ENCODE results near the gene ACVRL1.

ACVRL1 gene

GRCh38 chr12:51944608-51945233, 37.4 kb downstream of the ACVRL1 start:
- DNase-seq = no peak

GRCh38 chr12:51947246-51947996, 40.1 kb downstream of the ACVRL1 start:
- no peak for DNase-seq

GRCh38 chr12:51948066-51948465, 40.8 kb downstream of the ACVRL1 start:
- DNase-seq = no peak

GRCh38 chr12:51949342-51950030, 42.2 kb downstream of the ACVRL1 start:
- no peak for DNase-seq

DNA sequence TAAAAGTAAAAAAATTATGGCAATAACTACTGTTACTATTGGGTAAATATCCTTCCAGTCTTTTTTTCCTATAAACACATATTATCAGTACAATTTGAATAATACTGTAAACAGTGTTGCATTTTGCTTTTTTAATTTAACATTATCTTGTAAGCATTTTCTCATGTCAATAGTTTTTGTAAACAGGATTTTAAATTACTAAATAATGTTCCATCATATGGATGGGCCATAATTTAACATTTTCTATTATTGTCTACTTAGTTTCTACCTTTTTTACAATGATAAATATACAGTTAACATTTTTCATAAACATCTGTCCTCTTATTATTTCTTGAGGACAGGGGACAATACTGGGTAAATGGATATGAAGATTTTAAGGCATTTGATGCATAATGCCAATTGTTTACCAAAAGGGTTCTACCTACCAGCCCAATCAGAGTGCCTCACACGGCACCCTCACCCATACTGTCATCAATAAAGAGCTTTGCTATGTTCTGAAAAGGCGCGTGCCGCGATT, 43.4 kb downstream of the ACVRL1 start:
- no peak for DNase-seq

DNA sequence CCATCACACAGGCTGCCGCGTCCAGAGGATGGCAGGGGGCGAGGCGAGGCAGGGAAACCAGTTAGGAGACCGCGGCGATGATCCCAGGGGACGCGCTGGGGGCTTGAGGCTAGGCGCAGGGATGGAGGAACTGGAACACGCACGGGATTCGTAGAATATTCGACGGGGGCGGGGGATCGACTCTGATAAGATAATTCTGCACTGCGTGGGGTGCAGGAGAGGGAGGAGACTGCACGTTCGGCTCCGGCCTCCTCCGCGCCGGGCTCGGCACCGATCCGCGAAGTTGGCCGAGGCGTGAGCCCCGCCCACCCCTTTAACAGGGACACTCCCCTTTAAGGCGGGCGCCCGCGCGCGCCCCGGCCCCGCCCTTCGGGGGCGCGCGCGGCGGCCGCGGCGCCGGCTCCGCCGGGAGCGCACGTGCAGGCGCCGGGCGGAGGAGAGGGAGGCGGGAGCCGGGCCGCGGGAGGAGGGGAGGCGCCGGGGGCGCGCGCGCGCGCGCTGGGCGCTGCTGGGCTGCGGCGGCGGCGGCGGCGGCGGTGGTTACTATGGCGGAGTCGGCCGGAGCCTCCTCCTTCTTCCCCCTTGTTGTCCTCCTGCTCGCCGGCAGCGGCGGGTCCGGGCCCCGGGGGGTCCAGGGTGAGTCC, 44.0 kb downstream of the ACVRL1 start, which contains the start of gene ACVR1B:
TSS of gene ACVR1B (plus strand) at position 501 of the 644 bp plus-strand sequence. CDS start at position 546, 45 bp downstream.
- DNase-seq = peak; percentile 87

- DNase-seq = no peak
Measured at GRCh38 chr12:51951843-51952722, 44.8 kb downstream of the ACVRL1 start.

- DNase-seq = no peak
Measured at GRCh38 chr12:51953089-51953488, 45.8 kb downstream of the ACVRL1 start.

GRCh38 chr12:51953864-51954263, 46.6 kb downstream of the ACVRL1 start:
- DNase-seq = no peak

GRCh38 chr12:51954561-51955361, 47.5 kb downstream of the ACVRL1 start:
- DNase-seq = no peak

DNA sequence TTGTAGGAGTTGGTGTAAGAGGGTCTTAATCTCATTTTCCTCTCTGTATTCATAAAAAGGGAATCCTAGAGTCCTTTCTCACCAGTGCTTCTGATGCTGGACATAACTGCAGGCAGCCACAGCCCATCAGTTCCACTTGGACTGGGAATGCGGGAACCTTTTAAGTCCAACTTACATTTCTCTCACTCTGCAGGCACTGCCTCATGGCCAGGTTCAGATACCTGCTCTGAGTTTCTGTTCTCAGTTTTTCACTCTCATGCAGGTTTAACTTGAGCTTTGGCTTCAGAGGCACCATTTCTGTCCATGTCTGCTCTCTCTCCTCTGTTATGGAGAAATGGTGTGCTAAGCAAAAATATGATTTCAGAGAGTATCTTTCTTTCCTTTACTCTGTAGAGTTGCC, 48.4 kb downstream of the ACVRL1 start:
- DNase-seq = no peak

GRCh38 chr12:51958542-51958941, 51.2 kb downstream of the ACVRL1 start:
- DNase-seq = no peak

DNA sequence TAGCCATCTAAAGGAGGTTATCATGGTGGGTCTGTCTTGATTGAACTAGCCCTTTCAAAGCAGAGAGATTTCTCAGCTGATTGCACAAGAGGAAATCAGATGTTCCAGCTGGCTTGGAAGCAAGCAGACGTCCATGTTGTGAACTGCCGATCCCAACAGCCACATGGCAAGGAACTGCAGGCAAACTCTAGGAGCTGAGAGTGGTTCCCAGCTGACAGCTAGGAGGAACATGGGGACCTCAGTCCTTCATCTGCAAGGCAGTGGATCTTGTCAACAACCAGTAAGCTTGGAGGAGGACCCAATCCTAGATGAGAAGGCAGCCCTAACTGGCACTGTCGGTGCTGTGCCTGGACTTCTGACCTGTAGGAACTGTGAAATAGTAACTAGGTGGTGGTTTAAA, 51.9 kb downstream of the ACVRL1 start:
- DNase-seq = no peak

- DNase-seq = no peak
Measured at GRCh38 chr12:51959921-51960320, 52.6 kb downstream of the ACVRL1 start.

- DNase-seq = no peak
Measured at GRCh38 chr12:51960488-51960887, 53.2 kb downstream of the ACVRL1 start.

GRCh38 chr12:51960890-51961289, 53.6 kb downstream of the ACVRL1 start:
- no peak for DNase-seq

- DNase-seq = no peak
Measured at GRCh38 chr12:51961834-51962233, 54.5 kb downstream of the ACVRL1 start.

- no peak for DNase-seq
Measured at GRCh38 chr12:51962737-51963136, 55.4 kb downstream of the ACVRL1 start.

- no peak for DNase-seq
Measured at GRCh38 chr12:51963477-51963876, 56.2 kb downstream of the ACVRL1 start.

DNA sequence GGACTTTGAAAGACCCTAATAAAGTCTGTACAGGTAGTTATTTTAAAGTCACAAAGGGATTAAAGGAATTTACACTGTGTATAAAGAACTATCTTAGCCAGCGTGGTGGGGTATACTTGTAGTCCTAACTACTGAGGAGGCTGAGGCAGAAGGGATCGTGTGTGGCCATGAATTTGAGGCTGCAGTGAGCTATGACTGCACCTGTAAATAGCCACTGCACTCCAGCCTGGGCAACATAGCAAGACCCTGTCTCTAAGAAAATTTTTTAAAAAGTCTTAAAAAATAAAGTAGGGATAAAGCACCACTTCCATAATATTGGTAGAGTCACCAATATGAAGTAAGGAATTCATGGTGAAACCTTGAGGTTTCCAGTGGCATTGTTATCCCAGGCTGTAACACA, 62.3 kb downstream of the ACVRL1 start:
- no peak for DNase-seq

All from NCI-H446 treated with DMSO at 0.1 percent for 48 hours (cell line).